Measurements from ENCODE around the gene TBC1D21. TPM values are rescaled to one million over a fixed set of nuclear protein-coding genes. Genes with fewer than 3 reads are reported as not detected.

The TBC1D21 gene
- total RNA-seq, 1 donor from 2014 or later: not detected

- Mint-ChIP-seq H3K9me3 (no peaks in the 10 kb centered on the region), H3K27ac (ENCODE audit: unreplicated experiment) (no peak overlapping the region), H3K4me3 (no peak overlapping the region), H3K36me3 (ENCODE audit: low read depth) (no peaks in the 10 kb centered on the region), H3K27me3 (ENCODE audit: low read depth) (peaks cover 35% of the 10 kb centered on the region), H3K4me1 (peaks cover 9% of the 10 kb centered on the region)
- no peak for TF ChIP-seq CTCF (conservative IDR thresholded peaks at IDR 0.05)
- no peak for DNase-seq (ENCODE audit: low read depth, low spot score)
Observed at GRCh38 chr15:73862276-73862675, 11.1 kb upstream of the TBC1D21 start.

GRCh38 chr15:73865379-73865778 lies 8.0 kb upstream of the TBC1D21 start:
- no peak overlapping the region for H3K4me3 Mint-ChIP-seq
- TF ChIP-seq CTCF (conservative IDR thresholded peaks at IDR 0.05): no peak
- no peak for DNase-seq (ENCODE audit: low read depth, low spot score)
- peaks cover 39% of the 10 kb centered on the region for H3K27me3 Mint-ChIP-seq (ENCODE audit: low read depth)
- H3K9me3 Mint-ChIP-seq: no peaks in the 10 kb centered on the region
- H3K4me1 Mint-ChIP-seq: peaks cover 15% of the 10 kb centered on the region
- H3K36me3 Mint-ChIP-seq (ENCODE audit: low read depth): no peaks in the 10 kb centered on the region
- H3K27ac Mint-ChIP-seq (ENCODE audit: unreplicated experiment): no peak overlapping the region

GRCh38 chr15:73865904-73866303 lies 7.5 kb upstream of the TBC1D21 start:
- Mint-ChIP-seq H3K4me1 (peaks cover 15% of the 10 kb centered on the region), H3K27me3 (ENCODE audit: low read depth) (peaks cover 40% of the 10 kb centered on the region), H3K27ac (ENCODE audit: unreplicated experiment) (no peak overlapping the region), H3K36me3 (ENCODE audit: low read depth) (no peaks in the 10 kb centered on the region), H3K9me3 (no peaks in the 10 kb centered on the region), H3K4me3 (no peak overlapping the region)
- no peak for DNase-seq (ENCODE audit: low read depth, low spot score)
- no peak for TF ChIP-seq CTCF (conservative IDR thresholded peaks at IDR 0.05)

- Mint-ChIP-seq H3K4me3 (no peak overlapping the region), H3K4me1 (peaks cover 15% of the 10 kb centered on the region), H3K9me3 (no peaks in the 10 kb centered on the region), H3K27me3 (ENCODE audit: low read depth) (peaks cover 46% of the 10 kb centered on the region), H3K27ac (ENCODE audit: unreplicated experiment) (no peak overlapping the region), H3K36me3 (ENCODE audit: low read depth) (no peaks in the 10 kb centered on the region)
- no peak for DNase-seq (ENCODE audit: low read depth, low spot score)
- TF ChIP-seq CTCF (conservative IDR thresholded peaks at IDR 0.05): no peak
Observed at GRCh38 chr15:73866481-73866880, 6.9 kb upstream of the TBC1D21 start.

- no peak for DNase-seq (ENCODE audit: low read depth, low spot score)
Observed at GRCh38 chr15:73866881-73867410, 6.4 kb upstream of the TBC1D21 start.

More at GRCh38 chr15:73866881-73867410, 6.4 kb upstream of the TBC1D21 start:
- peaks cover 50% of the 10 kb centered on the region for H3K27me3 Mint-ChIP-seq (ENCODE audit: low read depth)
- H3K9me3 Mint-ChIP-seq: no peaks in the 10 kb centered on the region
- no peak overlapping the region for H3K27ac Mint-ChIP-seq (ENCODE audit: unreplicated experiment)
- no peaks in the 10 kb centered on the region for H3K36me3 Mint-ChIP-seq (ENCODE audit: low read depth)
- TF ChIP-seq CTCF (conservative IDR thresholded peaks at IDR 0.05): no peak
- no peak overlapping the region for H3K4me3 Mint-ChIP-seq
- H3K4me1 Mint-ChIP-seq: peaks cover 15% of the 10 kb centered on the region
